GM12878 (cell line): ENCODE results near the gene BICRAL.

Experiments
- CTCF ChIP-seq, 3 experiments: IDR thresholded peaks in 2 of 3; conservative IDR thresholded peaks in 1 of 3; 2 replicates each; pipeline ENCODE4 v1.5.1; 2011; ENCODE audit warnings: low read depth in 3 of 3, low read length in 3 of 3, mild to moderate bottlenecking in 3 of 3, control low read depth in 2 of 3, moderate library complexity in 2 of 3, inconsistent platforms in 1 of 3, mixed read lengths in 1 of 3; ENCODE audit not compliant: control insufficient read depth in 2 of 3, insufficient read depth in 1 of 3; ENCODE audit errors: extremely low read depth in 1 of 3
- IRF5 ChIP-seq: fragments of 450-650 bp; IDR thresholded peaks from 2 replicates; pipeline ENCODE4 v1.6.1; 2017; ENCODE audit warnings: borderline replicate concordance
- POLR2A ChIP-seq: IDR thresholded peaks from 2 replicates; pipeline ENCODE4 v1.6.1; 2011; ENCODE audit warnings: low read depth, mild to moderate bottlenecking, low read length
- PRDM15 ChIP-seq: fragments of 450-650 bp; formaldehyde crosslinking; IDR thresholded peaks from 2 replicates; pipeline ENCODE4 v1.4.0; 2020; ENCODE audit warnings: mild to moderate bottlenecking, moderate library complexity

- no peak for TF ChIP-seq CTCF (IDR thresholded peaks at IDR 0.05 in 2 of 3, conservative IDR thresholded peaks at IDR 0.05 in 1 of 3; ENCODE audit: control insufficient read depth in 2 of 3, extremely low read depth in 1 of 3, insufficient read depth in 1 of 3, low read depth in 3 of 3, low read length in 3 of 3)
- TF ChIP-seq POLR2A, result no peak
- no peak for TF ChIP-seq PRDM15 (CRISPR knock-in tag)
- TF ChIP-seq IRF5, result no peak
Measured at GRCh38 chr6:42860036-42860435, 78.2 kb downstream of the BICRAL start.
